Activated B cell treated with CpG ODN at 0.5 μM for 24 hours (primary cell): ENCODE results near the gene PLP2. TPM values are rescaled to one million over a fixed set of nuclear protein-coding genes. Genes with fewer than 3 reads are reported as not detected.

Experiments
- ATAC-seq: fragments of 200-7000 bp; cut with Tn5 transposase; one replicate; pipeline ENCODE4 v1.10.0; 2021; ENCODE audit warnings: low read depth, mild to moderate bottlenecking, moderate library complexity
- CTCF ChIA-PET: fragments of 350-600 bp; sonication (Branson Sonifier 250); formaldehyde crosslinking; loops from one replicate; lab custom pipeline; 2021; ENCODE audit warnings: antibody characterized with exemption; lab: Charles Lee
- POLR2A ChIA-PET: fragments of 350-600 bp; sonication (Branson Sonifier 250); formaldehyde crosslinking; loops from one replicate; lab custom pipeline; 2021; ENCODE audit warnings: antibody characterized with exemption; lab: Charles Lee
- DNase-seq: peaks from one replicate; pipeline ENCODE4 v3.0.0; 2022
- H3K27ac Mint-ChIP-seq: one replicate; pipeline ENCODE4 v1.8.0; 2020; ENCODE audit warnings: mixed read lengths
- H3K27me3 Mint-ChIP-seq: one replicate; pipeline ENCODE4 v1.8.0; 2021; ENCODE audit warnings: mixed read lengths
- H3K36me3 Mint-ChIP-seq: one replicate; pipeline ENCODE4 v1.8.0; 2021; ENCODE audit warnings: low read depth, mixed read lengths
- H3K4me1 Mint-ChIP-seq: one replicate; pipeline ENCODE4 v1.8.0; 2021; ENCODE audit warnings: mixed read lengths
- H3K4me3 Mint-ChIP-seq: one replicate; pipeline ENCODE4 v1.8.0; 2020; ENCODE audit warnings: mild to moderate bottlenecking, mixed read lengths
- H3K9me3 Mint-ChIP-seq: one replicate; pipeline ENCODE4 v1.8.0; 2020; ENCODE audit warnings: mixed read lengths
- intact Hi-C: fragments of 100-400 bp; cut with micrococcal nuclease; formaldehyde crosslinking; loops from one replicate; pipeline ENCODE4 v1.15.1; 2024
- total RNA-seq: library from RNA; stranded (reverse); gene quantifications from 2 replicates; pipeline ENCODE4 v1.2.3, GENCODE V29; 2022
- TF ChIP-seq, protein P1 (sequence below): fragments of 200-600 bp; IDR thresholded peaks from one replicate; pipeline ENCODE4 v1.8.0; 2022; ENCODE audit warnings: antibody characterized with exemption, mild to moderate bottlenecking

PLP2 gene
- total RNA-seq, 1 donor from 2014 or later = 97.2 TPM

DNA sequence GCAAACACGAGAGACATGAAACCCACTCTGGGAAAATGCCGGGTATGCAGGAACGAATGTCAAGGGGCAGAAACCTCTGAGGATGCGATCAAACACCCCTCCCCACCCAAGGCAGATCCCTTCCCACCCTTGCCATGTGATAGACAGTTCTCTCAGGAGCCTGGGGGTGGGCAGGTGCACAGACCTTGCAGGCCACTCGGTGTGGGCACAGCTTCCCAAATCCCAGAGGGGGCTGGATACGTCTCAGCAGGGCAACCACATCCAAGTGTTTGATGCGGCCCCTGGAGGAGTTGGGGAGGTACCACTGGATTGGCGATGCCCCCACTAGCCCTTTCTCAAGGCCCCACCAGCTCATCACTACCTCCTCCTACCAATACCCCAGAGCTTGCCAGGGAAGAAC is 38.7 kb downstream of the PLP2 start:
- Mint-ChIP-seq H3K36me3 (peaks cover 1% of the 10 kb centered on the region), H3K27ac (no peak overlapping the region), H3K27me3 (no peaks in the 10 kb centered on the region), H3K4me3 (no peak overlapping the region), H3K9me3 (no peaks in the 10 kb centered on the region), H3K4me1 (no peaks in the 10 kb centered on the region)
- no peak for ATAC-seq
- intact Hi-C loops = no loop called here
- CTCF ChIA-PET = no interaction called here
- DNase-seq = no peak
- POLR2A ChIA-PET = no interaction called here
- TF ChIP-seq, protein P1, sequence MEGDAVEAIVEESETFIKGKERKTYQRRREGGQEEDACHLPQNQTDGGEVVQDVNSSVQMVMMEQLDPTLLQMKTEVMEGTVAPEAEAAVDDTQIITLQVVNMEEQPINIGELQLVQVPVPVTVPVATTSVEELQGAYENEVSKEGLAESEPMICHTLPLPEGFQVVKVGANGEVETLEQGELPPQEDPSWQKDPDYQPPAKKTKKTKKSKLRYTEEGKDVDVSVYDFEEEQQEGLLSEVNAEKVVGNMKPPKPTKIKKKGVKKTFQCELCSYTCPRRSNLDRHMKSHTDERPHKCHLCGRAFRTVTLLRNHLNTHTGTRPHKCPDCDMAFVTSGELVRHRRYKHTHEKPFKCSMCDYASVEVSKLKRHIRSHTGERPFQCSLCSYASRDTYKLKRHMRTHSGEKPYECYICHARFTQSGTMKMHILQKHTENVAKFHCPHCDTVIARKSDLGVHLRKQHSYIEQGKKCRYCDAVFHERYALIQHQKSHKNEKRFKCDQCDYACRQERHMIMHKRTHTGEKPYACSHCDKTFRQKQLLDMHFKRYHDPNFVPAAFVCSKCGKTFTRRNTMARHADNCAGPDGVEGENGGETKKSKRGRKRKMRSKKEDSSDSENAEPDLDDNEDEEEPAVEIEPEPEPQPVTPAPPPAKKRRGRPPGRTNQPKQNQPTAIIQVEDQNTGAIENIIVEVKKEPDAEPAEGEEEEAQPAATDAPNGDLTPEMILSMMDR = no peak

DNA sequence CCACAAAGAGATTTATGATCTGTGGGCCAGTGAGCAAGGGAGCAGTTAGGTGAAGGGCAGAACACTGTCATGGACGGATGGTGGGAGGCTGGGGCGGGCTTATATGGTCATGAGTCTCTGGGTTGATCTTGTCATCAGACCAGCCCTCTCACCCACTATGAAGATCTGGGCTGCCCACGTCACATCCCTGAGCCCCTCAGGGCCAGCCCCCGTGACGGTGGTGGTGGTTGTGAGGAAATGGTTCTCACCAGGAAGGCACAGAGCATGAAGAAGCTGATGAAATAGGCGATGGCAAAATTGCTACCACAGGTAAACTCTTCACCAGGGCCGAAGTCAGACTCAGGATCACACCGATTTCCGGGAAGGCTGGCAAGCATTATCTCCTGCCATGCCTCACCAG is 39.4 kb downstream of the PLP2 start:
- Mint-ChIP-seq H3K4me3 (no peak overlapping the region), H3K4me1 (no peaks in the 10 kb centered on the region), H3K36me3 (peaks cover 1% of the 10 kb centered on the region), H3K9me3 (no peaks in the 10 kb centered on the region), H3K27ac (no peak overlapping the region), H3K27me3 (no peaks in the 10 kb centered on the region)
- ChIA-PET CTCF (no interaction called here), POLR2A (no interaction called here)
- intact Hi-C loops = no loop called here
- TF ChIP-seq, protein P1 = no peak
- no peak for ATAC-seq
- no peak for DNase-seq

DNA sequence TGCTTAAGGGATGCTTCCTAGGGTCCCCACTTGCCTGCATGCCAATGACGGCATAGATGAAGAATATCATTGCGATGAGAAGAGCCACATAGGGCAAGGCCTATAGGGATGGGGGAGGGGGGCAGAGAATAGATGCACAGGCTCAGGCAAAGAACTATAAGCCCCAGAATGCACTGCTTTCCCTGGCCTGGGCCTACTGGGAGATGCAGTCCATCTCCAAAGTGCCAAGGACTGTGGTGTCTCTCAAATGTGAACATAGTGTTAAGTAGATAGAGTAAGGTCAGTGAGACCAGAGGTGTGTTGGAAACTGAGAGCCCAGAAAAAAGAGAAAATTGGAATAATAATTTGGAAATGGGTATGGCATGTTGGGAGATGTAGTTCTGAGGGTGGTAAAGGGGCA is 40.5 kb downstream of the PLP2 start:
- Mint-ChIP-seq H3K36me3 (peaks cover 1% of the 10 kb centered on the region), H3K27ac (no peak overlapping the region), H3K4me1 (no peaks in the 10 kb centered on the region), H3K4me3 (no peak overlapping the region), H3K9me3 (no peaks in the 10 kb centered on the region), H3K27me3 (no peaks in the 10 kb centered on the region)
- DNase-seq = no peak
- ChIA-PET POLR2A (no interaction called here), CTCF (no interaction called here)
- TF ChIP-seq, protein P1 = no peak
- ATAC-seq = no peak
- intact Hi-C loops = no loop called here

DNA sequence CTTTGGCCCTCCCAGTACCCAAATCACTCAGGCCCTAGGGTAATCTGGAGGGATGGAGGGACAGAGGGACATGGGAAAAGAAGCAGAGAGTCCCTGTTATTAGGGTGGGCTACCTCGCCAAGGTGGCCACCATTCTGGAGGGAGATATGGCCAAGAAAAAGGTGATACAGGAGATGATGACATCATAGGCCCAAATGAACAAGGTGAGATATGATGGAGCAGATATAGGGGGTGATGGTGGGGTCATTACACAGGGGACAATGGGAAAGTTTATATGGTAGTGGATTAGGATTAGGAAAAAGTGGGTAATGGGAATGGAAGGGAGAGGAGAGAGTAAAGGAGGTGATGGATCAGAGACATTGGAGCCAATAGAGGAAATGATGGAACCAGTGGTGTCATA is 41.2 kb downstream of the PLP2 start:
- peaks cover 1% of the 10 kb centered on the region for H3K36me3 Mint-ChIP-seq
- no peaks in the 10 kb centered on the region for H3K9me3 Mint-ChIP-seq
- no peak for ATAC-seq
- ChIA-PET CTCF (no interaction called here), POLR2A (no interaction called here)
- intact Hi-C loops = no loop called here
- no peaks in the 10 kb centered on the region for H3K27me3 Mint-ChIP-seq
- TF ChIP-seq, protein P1 = no peak
- H3K27ac Mint-ChIP-seq = no peak overlapping the region
- no peaks in the 10 kb centered on the region for H3K4me1 Mint-ChIP-seq
- no peak overlapping the region for H3K4me3 Mint-ChIP-seq
- DNase-seq = no peak

DNA sequence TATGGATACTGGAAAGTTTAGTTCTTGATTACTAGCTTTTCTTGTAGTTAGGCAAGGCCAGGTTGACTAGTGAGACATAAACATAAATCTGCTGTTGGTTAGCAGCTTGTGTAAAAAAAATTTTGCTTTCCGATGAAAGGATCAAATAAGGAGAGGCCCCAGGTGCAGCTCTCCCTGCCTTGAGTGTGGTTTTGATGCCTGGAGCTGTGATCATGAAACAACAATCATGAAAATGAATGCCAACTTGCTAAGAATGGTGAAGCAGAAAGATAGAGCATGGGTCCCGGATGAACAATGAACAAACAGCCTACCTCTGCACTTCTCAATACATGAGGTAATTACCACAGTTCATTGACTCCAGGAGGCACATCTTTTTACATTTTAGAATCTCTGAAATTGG is 42.7 kb downstream of the PLP2 start:
- POLR2A ChIA-PET = interaction anchor here (0.6 kb wide), 1 partner anchor 9 kb away, joined by 7 read pairs; no protein-coding TSS in a partner anchor
- no peak overlapping the region for H3K4me3 Mint-ChIP-seq
- no peak overlapping the region for H3K27ac Mint-ChIP-seq
- ATAC-seq (no peak), DNase-seq (no peak)
- H3K27me3 Mint-ChIP-seq = no peaks in the 10 kb centered on the region
- H3K4me1 Mint-ChIP-seq = no peaks in the 10 kb centered on the region
- CTCF ChIA-PET = no interaction called here
- H3K36me3 Mint-ChIP-seq = peaks cover 1% of the 10 kb centered on the region
- TF ChIP-seq, protein P1 = no peak
- no peaks in the 10 kb centered on the region for H3K9me3 Mint-ChIP-seq
- intact Hi-C loops = no loop called here
